Neuronal stem cell (in vitro differentiated cells): ENCODE measurements around the gene COX18.

Source experiments
- DNase-seq: peaks from one replicate; pipeline ENCODE4 v3.0.0-alpha.2; 2013; ENCODE audit warnings: low spot score
- H2AFZ ChIP-seq: one replicate; pipeline ENCODE4 v1.6.1; 2013; ENCODE audit warnings: mild to moderate bottlenecking, low read length, inconsistent platforms
- H2AK5ac ChIP-seq: 2 replicates; pipeline ENCODE4 v1.6.1; 2013; ENCODE audit warnings: low read depth, mild to moderate bottlenecking, inconsistent platforms, low read length, moderate library complexity, mixed read lengths
- H2BK120ac ChIP-seq: 2 replicates; pipeline ENCODE4 v1.6.1; 2013; ENCODE audit warnings: low read depth, mild to moderate bottlenecking, inconsistent platforms, low read length, moderate library complexity, mixed read lengths
- H2BK12ac ChIP-seq: one replicate; pipeline ENCODE4 v1.6.1; 2013; ENCODE audit warnings: low read length, inconsistent platforms
- H2BK15ac ChIP-seq: 2 replicates; pipeline ENCODE4 v1.6.1; 2013; ENCODE audit warnings: mild to moderate bottlenecking, low read length, inconsistent platforms, mixed read lengths
- H2BK5ac ChIP-seq: one replicate; pipeline ENCODE4 v1.6.1; 2013; ENCODE audit warnings: inconsistent platforms, mild to moderate bottlenecking, low read length, moderate library complexity
- H3K14ac ChIP-seq: one replicate; pipeline ENCODE4 v1.6.1; 2013; ENCODE audit warnings: low read length, inconsistent platforms
- H3K18ac ChIP-seq: 2 replicates; pipeline ENCODE4 v1.6.1; 2013; ENCODE audit warnings: low read length, inconsistent platforms
- H3K23ac ChIP-seq: 2 replicates; pipeline ENCODE4 v1.6.1; 2013; ENCODE audit warnings: low read depth, mild to moderate bottlenecking, mixed read lengths, low read length, inconsistent platforms; ENCODE audit not compliant: poor library complexity
- H3K27ac ChIP-seq: replicated peaks from 3 replicates; pipeline ENCODE4 v1.5.1; 2013; ENCODE audit warnings: low read length, inconsistent platforms
- H3K27me3 ChIP-seq, 3 experiments: 2 replicates each; pipeline ENCODE4 v1.6.1; 2013; ENCODE audit warnings: low read length in 3 of 3, mild to moderate bottlenecking in 2 of 3, inconsistent platforms in 1 of 3, low read depth in 1 of 3, mixed read lengths in 1 of 3, moderate library complexity in 1 of 3; ENCODE audit not compliant: control insufficient read depth in 3 of 3, insufficient read depth in 3 of 3
- H3K36me3 ChIP-seq, 2 donors: replicated peaks in 1 of 2; 2 replicates each; pipeline ENCODE4 v1.6.1; 2013; ENCODE audit warnings: low read length in 2 of 2; ENCODE audit not compliant: control insufficient read depth in 2 of 2, insufficient read depth in 2 of 2
- H3K4ac ChIP-seq: 2 replicates; pipeline ENCODE4 v1.6.1; 2013; ENCODE audit warnings: inconsistent platforms, mild to moderate bottlenecking, low read length, moderate library complexity
- H3K4me1 ChIP-seq, 2 donors: 1 replicate in 1 of 2; 2 replicates in 1 of 2; pipeline ENCODE4 v1.6.1; 2013; ENCODE audit warnings: low read length in 2 of 2, low read depth in 1 of 2; ENCODE audit not compliant: control insufficient read depth in 2 of 2, insufficient read depth in 1 of 2
- H3K4me2 ChIP-seq: one replicate; pipeline ENCODE4 v1.6.1; 2013; ENCODE audit warnings: mild to moderate bottlenecking, low read length, inconsistent platforms; ENCODE audit not compliant: insufficient read depth, poor library complexity, severe bottlenecking
- H3K4me3 ChIP-seq, 2 donors: 2 replicates each; pipeline ENCODE4 v1.5.1; 2013; ENCODE audit warnings: low read length in 2 of 2, mild to moderate bottlenecking in 2 of 2, inconsistent platforms in 1 of 2, moderate library complexity in 1 of 2
- H3K79me1 ChIP-seq: one replicate; pipeline ENCODE4 v1.6.1; 2013; ENCODE audit warnings: low read depth, mild to moderate bottlenecking, inconsistent platforms, low read length, moderate library complexity
- H3K9ac ChIP-seq: one replicate; pipeline ENCODE4 v1.6.1; 2013; ENCODE audit warnings: mild to moderate bottlenecking, low read depth, low read length, inconsistent platforms; ENCODE audit not compliant: poor library complexity
- H3K9me3 ChIP-seq, 2 donors: replicated peaks in 1 of 2; 2 replicates each; pipeline versions ENCODE3 to v1.6.1; 2013; ENCODE audit warnings: low read length in 2 of 2, mild to moderate bottlenecking in 2 of 2, inconsistent platforms in 1 of 2, low read depth in 1 of 2, mixed read lengths in 1 of 2, moderate library complexity in 1 of 2; ENCODE audit not compliant: control insufficient read depth in 2 of 2, insufficient read depth in 1 of 2
- H4K8ac ChIP-seq: one replicate; pipeline ENCODE4 v1.6.1; 2013; ENCODE audit warnings: low read depth, mild to moderate bottlenecking, inconsistent platforms, low read length, moderate library complexity
- H4K91ac ChIP-seq: one replicate; pipeline ENCODE4 v1.6.1; 2013; ENCODE audit warnings: low read length, low read depth, mild to moderate bottlenecking, inconsistent platforms; ENCODE audit not compliant: poor library complexity
- WGBS, 2 donors: extraction: QIAGEN DNeasy Blood & Tissue Kit; methylation state at CpG; one replicate each; pipeline ENCODE4 v1.1.7; 2013; ENCODE audit warnings: missing lambda C conversion rate in 2 of 2, mixed read lengths in 1 of 2; ENCODE audit not compliant: insufficient read length in 2 of 2, insufficient replicate concordance in 1 of 2; ENCODE audit errors: extremely low coverage in 2 of 2; 5-methylcytosine and 5-hydroxymethylcytosine counted together

COX18 gene

GRCh38 chr4:73075832-73076231, 6.3 kb upstream of the COX18 start:
- Histone ChIP-seq H2AFZ (no peak overlapping the region), H3K4me2 (no peak overlapping the region), H3K9me3 (no peaks in the 10 kb centered on the region), H3K27me3 (no peaks in the 10 kb centered on the region), H2BK5ac (no peak overlapping the region), H3K23ac (no peak overlapping the region), H2BK12ac (no peak overlapping the region), H2BK15ac (no peak overlapping the region), H4K91ac (no peak overlapping the region), H3K4me1 (peaks cover 0 to 11% of the 10 kb centered on the region in 2 donors), H3K4ac (no peak overlapping the region), H4K8ac (no peak overlapping the region), H3K18ac (no peak overlapping the region), H2BK120ac (no peak overlapping the region), H3K27ac (no peak overlapping the region), H2AK5ac (no peak overlapping the region), H3K14ac (no peak overlapping the region), H3K4me3 (no peak overlapping the region), H3K36me3 (peaks cover 12 to 87% of the 10 kb centered on the region in 2 donors), H3K9ac (no peak overlapping the region), H3K79me1 (no peaks in the 10 kb centered on the region)
- WGBS, 2 donors, result no CpG with 5 or more reads among the region's 3 CpGs
- no peak for DNase-seq

DNA sequence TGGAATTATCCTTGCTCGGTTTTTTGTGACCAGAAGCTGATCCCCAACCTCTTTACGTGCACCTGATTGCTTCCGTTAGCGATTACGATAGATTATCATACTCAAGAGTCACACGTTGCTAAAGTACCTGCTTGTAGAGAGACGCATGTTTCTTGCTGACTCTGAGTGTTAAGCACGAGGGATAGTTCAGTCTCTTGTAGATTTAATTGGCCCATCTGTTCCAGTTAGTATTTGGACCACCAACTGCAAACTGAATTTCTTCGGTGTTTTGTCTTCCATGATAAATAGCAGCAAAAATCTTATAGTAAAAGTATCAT, 516 bp upstream of the COX18 start:
- Histone ChIP-seq H3K9ac (no peak overlapping the region), H3K4me3 (peak overlapping the region; percentile 77 to 81), H2BK5ac (no peak overlapping the region), H3K23ac (no peak overlapping the region), H3K4me1 (peaks cover 0 to 14% of the 10 kb centered on the region in 2 donors), H4K91ac (no peak overlapping the region), H3K14ac (no peak overlapping the region), H3K4ac (no peak overlapping the region), H2AFZ (peak overlapping the region; percentile 79), H3K36me3 (peaks cover 2 to 56% of the 10 kb centered on the region in 2 donors), H2BK120ac (no peak overlapping the region), H2BK15ac (no peak overlapping the region), H2BK12ac (no peak overlapping the region), H3K4me2 (peak overlapping the region; percentile 51), H3K27ac (peak overlapping the region; percentile 1), H3K27me3 (no peaks in the 10 kb centered on the region), H3K9me3 (no peaks in the 10 kb centered on the region), H2AK5ac (no peak overlapping the region), H4K8ac (no peak overlapping the region), H3K18ac (no peak overlapping the region), H3K79me1 (no peaks in the 10 kb centered on the region)
- DNase-seq, result no peak
- WGBS, 2 donors, result no CpG with 5 or more reads among the region's 9 CpGs

- no peak overlapping the region for H2BK120ac ChIP-seq
- H3K4ac ChIP-seq, result no peak overlapping the region
- H3K4me3 ChIP-seq, result peak overlapping the region; percentile 81 to 99
- H3K9ac ChIP-seq, result peak overlapping the region; percentile 94
- H3K27me3 ChIP-seq, result no peaks in the 10 kb centered on the region
- no peak overlapping the region for H2AK5ac ChIP-seq
- H3K9me3 ChIP-seq, result no peaks in the 10 kb centered on the region
- no peak overlapping the region for H3K14ac ChIP-seq
- peaks cover 2 to 53% of the 10 kb centered on the region in 2 donors for H3K36me3 ChIP-seq
- no peak overlapping the region for H2BK15ac ChIP-seq
- H3K27ac ChIP-seq, result peak overlapping the region; percentile 79
- H3K18ac ChIP-seq, result peak overlapping the region; percentile 69
- no CpG with 5 or more reads among the region's 27 CpGs for WGBS, 2 donors
- DNase-seq, result no peak
- H3K79me1 ChIP-seq, result no peaks in the 10 kb centered on the region
- peak overlapping the region; percentile 71 for H3K4me2 ChIP-seq
- peak overlapping the region; percentile 92 for H2AFZ ChIP-seq
- no peak overlapping the region for H4K91ac ChIP-seq
- H4K8ac ChIP-seq, result peak overlapping the region; percentile 73
- H2BK5ac ChIP-seq, result no peak overlapping the region
- H3K4me1 ChIP-seq, result peaks cover 0 to 14% of the 10 kb centered on the region in 2 donors
- peak overlapping the region; percentile 70 for H3K23ac ChIP-seq
- no peak overlapping the region for H2BK12ac ChIP-seq
Measured at GRCh38 chr4:73068491-73069337, 802 bp downstream of the COX18 start.

DNA sequence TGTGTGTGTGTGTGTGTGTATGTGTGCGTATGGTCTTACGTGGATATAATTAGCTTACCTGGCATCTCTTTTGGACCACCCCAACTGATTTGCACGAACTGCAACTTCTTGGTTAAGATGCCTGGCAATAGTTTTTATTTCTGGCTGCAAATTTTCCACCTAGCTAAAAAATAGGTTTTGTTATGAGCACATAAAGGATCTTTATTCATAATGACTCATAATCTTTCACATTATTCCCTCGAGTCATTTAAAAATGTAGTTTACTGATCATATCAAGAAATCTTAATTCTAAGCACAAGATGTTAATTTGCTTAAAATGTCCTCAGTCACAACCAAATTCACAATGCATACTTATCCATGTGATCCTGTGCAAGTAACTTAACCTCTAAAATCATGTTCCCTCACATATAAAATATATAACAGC, 1.5 kb downstream of the COX18 start:
- Histone ChIP-seq H2BK15ac (no peak overlapping the region), H3K18ac (no peak overlapping the region), H3K4me3 (peak overlapping the region in 1 of 2 donors; percentile 81), H3K4me1 (peaks cover 0 to 13% of the 10 kb centered on the region in 2 donors), H3K14ac (no peak overlapping the region), H3K4ac (no peak overlapping the region), H3K27me3 (no peaks in the 10 kb centered on the region), H3K9ac (no peak overlapping the region), H3K79me1 (no peaks in the 10 kb centered on the region), H2BK120ac (no peak overlapping the region), H4K8ac (no peak overlapping the region), H3K9me3 (no peaks in the 10 kb centered on the region), H4K91ac (no peak overlapping the region), H2BK5ac (no peak overlapping the region), H3K23ac (no peak overlapping the region), H2BK12ac (no peak overlapping the region), H2AK5ac (no peak overlapping the region), H3K4me2 (no peak overlapping the region), H3K36me3 (peaks cover 2 to 52% of the 10 kb centered on the region in 2 donors), H2AFZ (peak overlapping the region; percentile 92), H3K27ac (no peak overlapping the region)
- no peak for DNase-seq
- WGBS, 2 donors, result no CpG with 5 or more reads among the region's 4 CpGs
